GM19023 (cell line): ENCODE results near the gene OR6C3.
"Not testable (repeated sequence)": the region's sequence is repeated elsewhere in the genome, so short reads cannot be mapped to it uniquely, and the experiment has no call there.

Source experiments
- ATAC-seq: cut with Tn5 transposase; IDR thresholded peaks from one replicate; pipeline ENCODE4 v1.9.1; 2021; ENCODE audit warnings: mild to moderate bottlenecking, moderate library complexity; ENCODE audit not compliant: unreplicated experiment

Gene OR6C3

GRCh38 chr12:55330446-55330845 lies at the start of gene OR6C3:
TSS of gene OR6C3 (plus strand) at chr12:55330746. CDS start at chr12:55331701, 955 bp downstream.
- no peak for ATAC-seq

- no peak for ATAC-seq
Measured at GRCh38 chr12:55280991-55281390, 49.6 kb upstream of the OR6C3 start.

GRCh38 chr12:55289999-55290398 lies 40.5 kb upstream of the OR6C3 start:
- ATAC-seq = no peak

GRCh38 chr12:55296469-55296868 lies 34.1 kb upstream of the OR6C3 start, which contains the start of gene OR6C6:
TSS of gene OR6C6 (minus strand) at chr12:55296569. CDS start at chr12:55295232, 1,337 bp downstream.
- no peak for ATAC-seq

GRCh38 chr12:55314043-55314442 lies 16.5 kb upstream of the OR6C3 start, which contains the start of gene OR6C1:
TSS of gene OR6C1 (plus strand) at chr12:55314343. CDS start at chr12:55320600, 6,257 bp downstream.
- ATAC-seq = no peak

- ATAC-seq = no peak
Measured at GRCh38 chr12:55320201-55320600, 10.3 kb upstream of the OR6C3 start.

- not testable (repeated sequence) for ATAC-seq
Measured at GRCh38 chr12:55325801-55326200, 4.7 kb upstream of the OR6C3 start.

GRCh38 chr12:55336002-55336401 lies 5.5 kb downstream of the OR6C3 start:
- ATAC-seq = no peak

GRCh38 chr12:55355338-55355737 lies 24.8 kb downstream of the OR6C3 start:
- not testable (repeated sequence) for ATAC-seq

GRCh38 chr12:55362675-55363074 lies 32.1 kb downstream of the OR6C3 start, which contains the start of gene OR6C75:
TSS of gene OR6C75 (plus strand) at chr12:55362975. CDS start at chr12:55365111, 2,136 bp downstream.
- ATAC-seq = no peak

- no peak for ATAC-seq
Measured at GRCh38 chr12:55365086-55365485, 34.5 kb downstream of the OR6C3 start.

- no peak for ATAC-seq
Measured at GRCh38 chr12:55372521-55372920, 42.0 kb downstream of the OR6C3 start.
